Fibroblast of lung (primary cell): ENCODE data around the gene CNMD. TPM values are rescaled to one million over a fixed set of nuclear protein-coding genes. Genes with fewer than 3 reads are reported as not detected.
"Not testable (repeated sequence)": the region's sequence is repeated elsewhere in the genome, so short reads cannot be mapped to it uniquely, and the experiment has no call there.

Experiments
- DNase-seq, 2 donors: peaks; one replicate each; pipeline versions ENCODE4 v3.0.0 to v3.0.0-alpha.2; 2010; ENCODE audit warnings: low read depth in 2 of 2
- H2AFZ ChIP-seq: 2 replicates; pipeline ENCODE4 v1.5.1; 2012; ENCODE audit warnings: low read length, control low read depth, inconsistent platforms
- H3K27ac ChIP-seq: 2 replicates; pipeline ENCODE4 v1.5.1; 2011; ENCODE audit warnings: low read length, control low read depth; ENCODE audit not compliant: insufficient read depth
- H3K27me3 ChIP-seq: 2 replicates; pipeline ENCODE4 v1.5.1; 2011; ENCODE audit warnings: mild to moderate bottlenecking, low read length; ENCODE audit not compliant: control insufficient read depth, insufficient read depth
- H3K36me3 ChIP-seq: 2 replicates; pipeline ENCODE4 v1.5.1; 2011; ENCODE audit warnings: low read length; ENCODE audit not compliant: control insufficient read depth, insufficient read depth
- H3K4me1 ChIP-seq: 2 replicates; pipeline ENCODE4 v1.5.1; 2011; ENCODE audit warnings: low read length; ENCODE audit not compliant: control insufficient read depth, insufficient read depth; ENCODE audit errors: extremely low read depth
- H3K4me2 ChIP-seq: 2 replicates; pipeline ENCODE4 v1.5.1; 2011; ENCODE audit warnings: low read length, control low read depth; ENCODE audit not compliant: insufficient read depth; ENCODE audit errors: extremely low read depth
- H3K4me3 ChIP-seq, 4 experiments: fragments of 200-600 bp in 1 of 4; sonication (generic) in 1 of 4; replicated peaks in 1 of 4; 2 replicates each; pipeline ENCODE4 v1.5.1; 2011 to 2016; ENCODE audit warnings: low read length in 4 of 4, low read depth in 3 of 4, mild to moderate bottlenecking in 3 of 4, control low read depth in 2 of 4, inconsistent platforms in 1 of 4, mixed read lengths in 1 of 4; ENCODE audit not compliant: insufficient read depth in 1 of 4; ENCODE audit errors: control extremely low read depth in 1 of 4
- H3K79me2 ChIP-seq: 2 replicates; pipeline ENCODE4 v1.5.1; 2012; ENCODE audit warnings: mild to moderate bottlenecking, low read length, inconsistent platforms; ENCODE audit not compliant: control insufficient read depth, insufficient read depth
- H3K9ac ChIP-seq: 2 replicates; pipeline ENCODE4 v1.5.1; 2011; ENCODE audit warnings: mild to moderate bottlenecking, low read length, control low read depth; ENCODE audit not compliant: insufficient read depth
- H3K9me3 ChIP-seq: 2 replicates; pipeline ENCODE4 v1.5.1; 2012; ENCODE audit warnings: low read depth, low read length; ENCODE audit not compliant: control insufficient read depth, insufficient read depth
- H4K20me1 ChIP-seq: 2 replicates; pipeline ENCODE4 v1.5.1; 2011; ENCODE audit warnings: low read length; ENCODE audit not compliant: control insufficient read depth, insufficient read depth; ENCODE audit errors: extremely low read depth
- CTCF ChIP-seq, 2 donors: IDR thresholded peaks in 1 of 2; conservative IDR thresholded peaks in 1 of 2; 1 replicate in 1 of 2; 2 replicates in 1 of 2; pipeline ENCODE4 v1.5.1; 2011 to 2012; ENCODE audit warnings: low read length in 2 of 2, control low read depth in 1 of 2, inconsistent platforms in 1 of 2, low read depth in 1 of 2, mild to moderate bottlenecking in 1 of 2
- EZH2 ChIP-seq: IDR thresholded peaks from 2 replicates; pipeline ENCODE4 v1.5.1; 2012; ENCODE audit warnings: low read length, control low read depth, mild to moderate bottlenecking; ENCODE audit errors: missing control alignments
- polyA plus RNA-seq, 2 donors: library from polyadenylated mRNA; depleted of rRNA in 1 of 2; stranded (reverse) in 1 of 2; unstranded in 1 of 2; fragments of >200 nt; gene quantifications; 2 replicates each; pipeline ENCODE4 v1.2.1, GENCODE V29; 2011 to 2012; ENCODE audit warnings: missing spikeins in 1 of 2
- total RNA-seq: library from RNA; depleted of rRNA; stranded (reverse); fragments of >200 nt; gene quantifications from 2 replicates; pipeline ENCODE4 v1.2.1, GENCODE V29; 2014

Gene CNMD
- total and polyA plus RNA-seq, 2 donors (not counting 1 experiment from before 2014, with no cell fraction given) = not detected

GRCh38 chr13:52713894-52714293, 25.7 kb downstream of the CNMD start:
- H3K27ac ChIP-seq = no peak overlapping the region
- H3K4me1 ChIP-seq = no peaks in the 10 kb centered on the region
- no peak for DNase-seq
- H3K36me3 ChIP-seq = no peaks in the 10 kb centered on the region
- TF ChIP-seq CTCF (conservative IDR thresholded peaks at IDR 0.05 in 1 of 2, IDR thresholded peaks at IDR 0.05 in 1 of 2; ENCODE audit: low read depth in 1 of 2, low read length in 2 of 2) (no peak), EZH2 (no peak)
- no peak overlapping the region for H3K4me2 ChIP-seq
- H3K9ac ChIP-seq = no peak overlapping the region
- H2AFZ ChIP-seq = no peak overlapping the region
- H3K79me2 ChIP-seq = no peaks in the 10 kb centered on the region
- H4K20me1 ChIP-seq = no peaks in the 10 kb centered on the region
- no peaks in the 10 kb centered on the region for H3K9me3 ChIP-seq
- H3K27me3 ChIP-seq = no peaks in the 10 kb centered on the region
- H3K4me3 ChIP-seq = no peak overlapping the region

GRCh38 chr13:52712385-52712784, 27.2 kb downstream of the CNMD start:
- TF ChIP-seq EZH2 (no peak), CTCF (conservative IDR thresholded peaks at IDR 0.05 in 1 of 2, IDR thresholded peaks at IDR 0.05 in 1 of 2; ENCODE audit: low read depth in 1 of 2, low read length in 2 of 2) (no peak)
- Histone ChIP-seq H4K20me1 (no peaks in the 10 kb centered on the region), H3K79me2 (no peaks in the 10 kb centered on the region), H3K9ac (no peak overlapping the region), H3K4me1 (no peaks in the 10 kb centered on the region), H3K4me2 (no peak overlapping the region), H2AFZ (no peak overlapping the region), H3K36me3 (no peaks in the 10 kb centered on the region), H3K27ac (no peak overlapping the region), H3K9me3 (no peaks in the 10 kb centered on the region), H3K27me3 (no peaks in the 10 kb centered on the region), H3K4me3 (no peak overlapping the region)
- no peak for DNase-seq

GRCh38 chr13:52711286-52711685, 28.3 kb downstream of the CNMD start:
- Histone ChIP-seq H3K27ac (no peak overlapping the region), H4K20me1 (no peaks in the 10 kb centered on the region), H3K79me2 (no peaks in the 10 kb centered on the region), H3K9ac (no peak overlapping the region), H3K9me3 (no peaks in the 10 kb centered on the region), H3K4me3 (no peak overlapping the region), H3K27me3 (no peaks in the 10 kb centered on the region), H3K36me3 (no peaks in the 10 kb centered on the region), H3K4me2 (no peak overlapping the region), H3K4me1 (no peaks in the 10 kb centered on the region), H2AFZ (no peak overlapping the region)
- no peak for TF ChIP-seq CTCF (conservative IDR thresholded peaks at IDR 0.05 in 1 of 2, IDR thresholded peaks at IDR 0.05 in 1 of 2; ENCODE audit: low read depth in 1 of 2, low read length in 2 of 2)
- TF ChIP-seq EZH2 = no peak
- DNase-seq = no peak

GRCh38 chr13:52708266-52708665, 31.4 kb downstream of the CNMD start:
- not testable (repeated sequence) for DNase-seq, H3K4me3 ChIP-seq, H3K4me2 ChIP-seq, H3K27me3 ChIP-seq, H3K9me3 ChIP-seq, H3K27ac ChIP-seq, H3K79me2 ChIP-seq, H3K9ac ChIP-seq, H2AFZ ChIP-seq, H3K4me1 ChIP-seq, H3K36me3 ChIP-seq, H4K20me1 ChIP-seq
